22Rv1 (cell line): Measurements from ENCODE around the gene SMIM44.

Source experiments
- ZFX ChIP-seq: fragments of 450-650 bp; IDR thresholded peaks from 2 replicates; pipeline ENCODE4 v1.6.1; 2017; ENCODE audit warnings: antibody characterized with exemption, borderline replicate concordance
- TF ChIP-seq, protein P1 (sequence below): fragments of 450-650 bp; IDR thresholded peaks from 2 replicates; pipeline ENCODE4 v1.5.1; 2017; ENCODE audit warnings: mild to moderate bottlenecking

DNA sequence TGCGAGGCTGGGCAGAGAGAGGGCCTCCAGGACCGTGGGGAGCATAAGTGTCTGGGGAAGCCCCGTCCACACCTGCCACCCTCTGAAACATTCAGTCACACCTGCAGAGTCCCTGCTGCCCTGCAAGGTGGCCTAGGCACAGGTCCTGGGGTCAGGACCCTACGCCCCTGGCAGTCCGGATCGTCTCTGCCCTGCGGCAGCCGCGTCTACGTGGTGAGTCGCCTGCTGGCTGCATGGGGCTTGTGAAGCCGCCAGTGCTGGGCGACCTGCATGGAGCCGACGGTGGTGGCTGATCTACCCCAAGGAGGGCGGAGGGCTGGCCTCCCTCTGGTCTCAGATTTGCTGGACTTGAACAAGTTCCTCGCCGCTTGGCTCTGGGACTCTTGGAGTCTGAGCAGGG is 35.9 kb upstream of the SMIM44 start:
- TF ChIP-seq, protein P1, sequence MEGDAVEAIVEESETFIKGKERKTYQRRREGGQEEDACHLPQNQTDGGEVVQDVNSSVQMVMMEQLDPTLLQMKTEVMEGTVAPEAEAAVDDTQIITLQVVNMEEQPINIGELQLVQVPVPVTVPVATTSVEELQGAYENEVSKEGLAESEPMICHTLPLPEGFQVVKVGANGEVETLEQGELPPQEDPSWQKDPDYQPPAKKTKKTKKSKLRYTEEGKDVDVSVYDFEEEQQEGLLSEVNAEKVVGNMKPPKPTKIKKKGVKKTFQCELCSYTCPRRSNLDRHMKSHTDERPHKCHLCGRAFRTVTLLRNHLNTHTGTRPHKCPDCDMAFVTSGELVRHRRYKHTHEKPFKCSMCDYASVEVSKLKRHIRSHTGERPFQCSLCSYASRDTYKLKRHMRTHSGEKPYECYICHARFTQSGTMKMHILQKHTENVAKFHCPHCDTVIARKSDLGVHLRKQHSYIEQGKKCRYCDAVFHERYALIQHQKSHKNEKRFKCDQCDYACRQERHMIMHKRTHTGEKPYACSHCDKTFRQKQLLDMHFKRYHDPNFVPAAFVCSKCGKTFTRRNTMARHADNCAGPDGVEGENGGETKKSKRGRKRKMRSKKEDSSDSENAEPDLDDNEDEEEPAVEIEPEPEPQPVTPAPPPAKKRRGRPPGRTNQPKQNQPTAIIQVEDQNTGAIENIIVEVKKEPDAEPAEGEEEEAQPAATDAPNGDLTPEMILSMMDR = no peak
- no peak for TF ChIP-seq ZFX
